Natural killer cell (primary cell): ENCODE measurements around the gene AUTS2. TPM values are rescaled to one million over a fixed set of nuclear protein-coding genes. Genes with fewer than 3 reads are reported as not detected.

ENCODE experiments used
- ATAC-seq, 3 donors: fragments of 150-1000 bp in 2 of 3; fragments of 200-7000 bp in 1 of 3; cut with Tn5 transposase; 1 replicate in 1 of 3; 2 replicates in 2 of 3; pipeline ENCODE4 v1.10.0; 2021; ENCODE audit warnings: mild to moderate bottlenecking in 2 of 3, moderate library complexity in 2 of 3
- DNase-seq, 2 donors: peaks; one replicate each; pipeline versions ENCODE4 v3.0.0 to v3.0.0-alpha.2; 2013 to 2021; ENCODE audit warnings: mixed read lengths in 1 of 2
- H3K27ac ChIP-seq: one replicate; pipeline ENCODE4 v1.5.1; 2013; ENCODE audit warnings: mild to moderate bottlenecking, low read length
- H3K27me3 ChIP-seq: one replicate; pipeline ENCODE4 v1.6.1; 2013; ENCODE audit warnings: low read length; ENCODE audit not compliant: control insufficient read depth, insufficient read depth
- H3K36me3 ChIP-seq: one replicate; pipeline ENCODE4 v1.6.1; 2013; ENCODE audit warnings: low read length; ENCODE audit not compliant: control insufficient read depth, insufficient read depth
- H3K4me1 ChIP-seq: one replicate; pipeline ENCODE4 v1.6.1; 2013; ENCODE audit warnings: low read length; ENCODE audit not compliant: control insufficient read depth, insufficient read depth
- H3K4me3 ChIP-seq: one replicate; pipeline ENCODE4 v1.5.1; 2013; ENCODE audit warnings: low read length
- H3K9me3 ChIP-seq: one replicate; pipeline ENCODE4 v1.6.1; 2013; ENCODE audit warnings: low read length; ENCODE audit not compliant: control insufficient read depth, insufficient read depth
- H3K27ac Mint-ChIP-seq, 2 donors: one replicate each; pipeline ENCODE4 v1.8.0; 2022; ENCODE audit warnings: mild to moderate bottlenecking in 2 of 2, mixed read lengths in 2 of 2, moderate library complexity in 1 of 2
- H3K27me3 Mint-ChIP-seq, 2 donors: one replicate each; pipeline ENCODE4 v1.8.0; 2022; ENCODE audit warnings: low read depth in 2 of 2, mixed read lengths in 2 of 2
- H3K36me3 Mint-ChIP-seq: one replicate; pipeline ENCODE4 v1.8.0; 2022; ENCODE audit warnings: mixed read lengths
- H3K4me1 Mint-ChIP-seq, 2 donors: one replicate each; pipeline ENCODE4 v1.8.0; 2022; ENCODE audit warnings: mixed read lengths in 2 of 2
- H3K4me3 Mint-ChIP-seq: one replicate; pipeline ENCODE4 v1.8.0; 2022; ENCODE audit warnings: mild to moderate bottlenecking, moderate library complexity, mixed read lengths
- H3K9me3 Mint-ChIP-seq, 2 donors: one replicate each; pipeline ENCODE4 v1.8.0; 2022; ENCODE audit warnings: mixed read lengths in 2 of 2
- WGBS: methylation state at CpG from one replicate; pipeline ENCODE4 v1.1.7; 2013; ENCODE audit warnings: missing lambda C conversion rate; ENCODE audit not compliant: insufficient coverage; 5-methylcytosine and 5-hydroxymethylcytosine counted together
- intact Hi-C: fragments of 100-400 bp; cut with micrococcal nuclease; formaldehyde crosslinking; loops from one replicate; pipeline ENCODE4 v1.14.2; 2022
- total RNA-seq, 4 donors: library from RNA; stranded (reverse); fragments of 120-200 nt in 1 of 4; gene quantifications; one replicate each; pipeline versions ENCODE4 v1.2.3 to v1.2.4, GENCODE V29; 2013 to 2022
- TF ChIP-seq, protein P1 (sequence below): fragments of 200-600 bp; IDR thresholded peaks from one replicate; pipeline ENCODE4 v1.8.0; 2022; ENCODE audit warnings: antibody characterized with exemption

AUTS2 gene
- total RNA-seq, 3 donors from 2014 or later (not counting 1 experiment from before 2014, with no cell fraction given): 147 to 197 (median 155) TPM

DNA sequence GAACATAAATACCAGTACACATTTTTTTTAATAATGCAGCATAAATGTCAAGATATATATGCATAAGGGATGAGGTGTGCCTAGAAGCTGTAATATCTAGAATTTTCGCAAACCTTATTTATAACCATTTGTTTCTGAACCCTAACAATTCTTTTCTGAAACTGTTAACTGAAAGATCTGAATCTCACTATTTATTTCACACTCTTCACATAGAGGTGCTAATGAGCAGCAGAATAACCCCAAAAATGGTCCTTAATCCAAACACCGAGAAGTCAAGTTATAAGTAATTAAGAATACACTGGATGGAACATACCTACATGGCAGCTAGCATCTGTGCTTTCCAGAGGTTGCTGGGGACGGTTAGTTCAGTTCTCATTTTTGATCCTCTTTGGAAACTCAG is 742.0 kb downstream of the AUTS2 start:
- no peaks in the 10 kb centered on the region for H3K9me3 ChIP-seq
- H3K27ac ChIP-seq: no peak overlapping the region
- Mint-ChIP-seq H3K27ac (no peak overlapping the region), H3K4me1 (peaks cover 23 to 25% of the 10 kb centered on the region in 2 donors), H3K27me3 (peaks cover 2 to 13% of the 10 kb centered on the region in 2 donors), H3K36me3 (no peaks in the 10 kb centered on the region), H3K4me3 (no peak overlapping the region), H3K9me3 (no peaks in the 10 kb centered on the region)
- TF ChIP-seq, protein P1, sequence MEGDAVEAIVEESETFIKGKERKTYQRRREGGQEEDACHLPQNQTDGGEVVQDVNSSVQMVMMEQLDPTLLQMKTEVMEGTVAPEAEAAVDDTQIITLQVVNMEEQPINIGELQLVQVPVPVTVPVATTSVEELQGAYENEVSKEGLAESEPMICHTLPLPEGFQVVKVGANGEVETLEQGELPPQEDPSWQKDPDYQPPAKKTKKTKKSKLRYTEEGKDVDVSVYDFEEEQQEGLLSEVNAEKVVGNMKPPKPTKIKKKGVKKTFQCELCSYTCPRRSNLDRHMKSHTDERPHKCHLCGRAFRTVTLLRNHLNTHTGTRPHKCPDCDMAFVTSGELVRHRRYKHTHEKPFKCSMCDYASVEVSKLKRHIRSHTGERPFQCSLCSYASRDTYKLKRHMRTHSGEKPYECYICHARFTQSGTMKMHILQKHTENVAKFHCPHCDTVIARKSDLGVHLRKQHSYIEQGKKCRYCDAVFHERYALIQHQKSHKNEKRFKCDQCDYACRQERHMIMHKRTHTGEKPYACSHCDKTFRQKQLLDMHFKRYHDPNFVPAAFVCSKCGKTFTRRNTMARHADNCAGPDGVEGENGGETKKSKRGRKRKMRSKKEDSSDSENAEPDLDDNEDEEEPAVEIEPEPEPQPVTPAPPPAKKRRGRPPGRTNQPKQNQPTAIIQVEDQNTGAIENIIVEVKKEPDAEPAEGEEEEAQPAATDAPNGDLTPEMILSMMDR: no peak
- H3K36me3 ChIP-seq: no peaks in the 10 kb centered on the region
- H3K4me1 ChIP-seq: peaks cover 13% of the 10 kb centered on the region
- intact Hi-C loops: no loop called here
- no peak overlapping the region for H3K4me3 ChIP-seq
- DNase-seq (no peak), ATAC-seq (no peak)
- WGBS: 93% methylated on average over 3 of the region's 3 CpGs
- no peaks in the 10 kb centered on the region for H3K27me3 ChIP-seq

DNA sequence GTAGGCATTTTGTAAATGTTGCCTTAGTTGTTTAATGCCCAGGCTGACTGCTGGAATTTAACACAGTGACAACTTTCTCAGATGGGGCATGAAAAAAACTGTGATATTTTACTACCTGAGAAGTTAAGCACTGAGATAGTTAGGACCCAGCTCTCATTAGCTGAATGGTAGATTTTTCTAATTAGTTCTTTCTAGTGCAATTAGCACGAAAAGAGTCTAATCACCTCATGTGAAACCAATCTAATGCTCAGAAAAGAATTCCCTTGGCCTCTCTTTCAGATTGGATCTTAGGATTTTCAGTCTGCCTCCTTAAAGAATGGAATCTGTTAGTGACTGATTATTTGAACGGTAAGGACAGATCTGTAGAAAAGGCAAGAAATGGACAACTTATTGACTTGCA is 743.2 kb downstream of the AUTS2 start:
- no peak for DNase-seq
- Histone ChIP-seq H3K9me3 (no peaks in the 10 kb centered on the region), H3K27me3 (no peaks in the 10 kb centered on the region), H3K4me3 (no peak overlapping the region), H3K4me1 (peaks cover 5% of the 10 kb centered on the region), H3K27ac (no peak overlapping the region), H3K36me3 (no peaks in the 10 kb centered on the region)
- Mint-ChIP-seq H3K9me3 (no peaks in the 10 kb centered on the region), H3K36me3 (no peaks in the 10 kb centered on the region), H3K4me3 (no peak overlapping the region), H3K27me3 (peaks cover 2 to 21% of the 10 kb centered on the region in 2 donors), H3K27ac (no peak overlapping the region), H3K4me1 (peaks cover 15 to 17% of the 10 kb centered on the region in 2 donors)
- 94% methylated on average over 2 of the region's 2 CpGs for WGBS
- intact Hi-C loops: no loop called here
- TF ChIP-seq, protein P1: no peak
- ATAC-seq: no peak

DNA sequence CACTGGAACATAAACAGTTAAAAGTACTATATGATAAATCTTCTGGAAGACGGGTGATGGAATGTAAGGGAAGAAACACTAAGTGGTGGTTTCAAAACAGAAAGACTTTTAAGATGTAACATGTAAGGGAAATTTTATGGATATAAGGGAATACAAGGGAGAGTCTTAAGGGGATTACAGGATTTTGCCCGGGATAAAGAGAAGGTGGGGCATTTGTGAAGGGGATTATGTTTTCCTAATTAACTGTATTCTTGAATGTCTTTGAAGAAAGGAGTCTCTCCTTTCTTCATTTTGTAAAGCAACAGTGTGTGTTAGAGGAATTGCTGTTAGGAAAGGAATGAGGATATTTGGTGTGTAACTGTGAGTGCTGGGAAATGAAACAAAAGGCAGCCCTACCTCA is 745.2 kb downstream of the AUTS2 start:
- intact Hi-C loops: no loop called here
- H3K27ac ChIP-seq: no peak overlapping the region
- no peaks in the 10 kb centered on the region for H3K36me3 ChIP-seq
- Mint-ChIP-seq H3K27ac (no peak overlapping the region), H3K36me3 (no peaks in the 10 kb centered on the region), H3K27me3 (peaks cover 2 to 21% of the 10 kb centered on the region in 2 donors), H3K4me1 (peaks cover 0 to 10% of the 10 kb centered on the region in 2 donors), H3K9me3 (no peaks in the 10 kb centered on the region), H3K4me3 (no peak overlapping the region)
- H3K9me3 ChIP-seq: no peaks in the 10 kb centered on the region
- ATAC-seq (no peak), DNase-seq (no peak)
- H3K4me3 ChIP-seq: no peak overlapping the region
- WGBS: 94% methylated on average over 2 of the region's 2 CpGs
- H3K4me1 ChIP-seq: no peaks in the 10 kb centered on the region
- TF ChIP-seq, protein P1: no peak
- H3K27me3 ChIP-seq: no peaks in the 10 kb centered on the region

DNA sequence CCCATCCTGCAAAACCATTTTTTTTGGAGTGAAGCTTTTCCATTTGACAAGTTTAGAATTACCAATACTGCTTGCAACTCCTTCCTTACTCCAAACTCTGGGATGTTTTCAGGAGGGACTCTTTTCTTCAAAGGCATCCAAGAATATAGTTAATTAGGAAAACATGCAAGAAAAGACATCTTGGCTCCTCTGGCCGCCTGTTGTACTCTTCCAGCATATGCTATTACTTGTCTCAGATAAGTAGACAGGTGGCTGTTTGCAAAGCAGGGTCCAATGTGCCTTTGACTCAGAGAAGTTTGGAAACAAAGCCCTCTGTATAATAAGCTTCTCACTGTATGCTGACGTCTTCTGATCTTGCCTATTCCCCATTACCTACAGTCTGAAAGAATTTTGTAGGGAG is 746.5 kb downstream of the AUTS2 start:
- no peak overlapping the region for H3K27ac ChIP-seq
- H3K36me3 ChIP-seq: no peaks in the 10 kb centered on the region
- Mint-ChIP-seq H3K36me3 (no peaks in the 10 kb centered on the region), H3K27ac (no peak overlapping the region), H3K9me3 (no peaks in the 10 kb centered on the region), H3K4me1 (peaks cover 0 to 10% of the 10 kb centered on the region in 2 donors), H3K27me3 (peaks cover 2 to 14% of the 10 kb centered on the region in 2 donors), H3K4me3 (no peak overlapping the region)
- WGBS: 88% methylated on average over 1 of the region's 2 CpGs
- no peaks in the 10 kb centered on the region for H3K27me3 ChIP-seq
- ATAC-seq (no peak), DNase-seq (no peak)
- TF ChIP-seq, protein P1: no peak
- intact Hi-C loops: no loop called here
- H3K4me3 ChIP-seq: no peak overlapping the region
- H3K4me1 ChIP-seq: no peaks in the 10 kb centered on the region
- no peaks in the 10 kb centered on the region for H3K9me3 ChIP-seq
